NT2/D1 (cell line): ENCODE measurements around the gene SPINK4.

ENCODE experiments used
- SUZ12 ChIP-seq: IDR thresholded peaks from 2 replicates; pipeline ENCODE4 v1.6.1; 2011; ENCODE audit not compliant: insufficient read length, insufficient read depth; ENCODE audit errors: extremely low read depth
- YY1 ChIP-seq: IDR thresholded peaks from 2 replicates; pipeline ENCODE4 v1.6.1; 2011; ENCODE audit not compliant: insufficient read length, insufficient read depth
- ZNF274 ChIP-seq: IDR thresholded peaks from 2 replicates; pipeline ENCODE4 v1.6.1; 2011; ENCODE audit warnings: mild to moderate bottlenecking, low read depth, low read length

DNA sequence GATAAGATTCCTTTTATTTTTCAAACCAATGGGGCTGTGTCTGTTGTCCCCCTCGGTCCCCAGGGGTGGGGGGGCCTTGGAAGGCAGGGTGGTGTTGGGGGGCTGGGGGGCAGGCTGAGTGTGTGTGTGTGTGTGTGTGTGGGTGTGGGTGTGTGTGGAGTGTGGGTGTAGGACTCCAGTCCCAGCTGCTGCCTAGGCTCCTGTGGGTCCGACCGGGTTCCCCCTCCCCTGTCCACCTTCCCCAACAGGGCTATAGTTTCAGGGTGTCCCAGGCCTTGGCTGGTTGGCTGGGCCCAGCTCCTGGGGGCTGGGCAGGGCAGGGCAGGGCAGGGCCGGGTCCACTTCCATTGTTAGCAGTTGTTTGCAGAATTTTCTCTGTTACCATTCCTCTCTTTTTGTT lies 48.3 kb downstream of the SPINK4 start:
- TF ChIP-seq ZNF274 (no peak), YY1 (no peak), SUZ12 (no peak)
